HFFc6 (cell line): ENCODE data around the gene ACKR1. TPM values are rescaled to one million over a fixed set of nuclear protein-coding genes. Genes with fewer than 3 reads are reported as not detected.

Experiments used
- DNase-seq: peaks from one replicate; pipeline ENCODE4 v3.0.0-alpha.2; 2018
- H3K27ac Mint-ChIP-seq: 2 replicates; pipeline ENCODE4 v1.8.0; 2020; ENCODE audit warnings: mild to moderate bottlenecking, mixed read lengths
- H3K27me3 Mint-ChIP-seq: 2 replicates; pipeline ENCODE4 v1.8.0; 2021; ENCODE audit warnings: mild to moderate bottlenecking, moderate library complexity, mixed read lengths; ENCODE audit not compliant: insufficient read depth
- H3K36me3 Mint-ChIP-seq: 2 replicates; pipeline ENCODE4 v1.8.0; 2021; ENCODE audit warnings: low read depth, mixed read lengths
- H3K4me1 Mint-ChIP-seq: 2 replicates; pipeline ENCODE4 v1.8.0; 2020; ENCODE audit warnings: low read depth, mixed read lengths
- H3K4me3 Mint-ChIP-seq: 2 replicates; pipeline ENCODE4 v1.8.0; 2020; ENCODE audit warnings: mild to moderate bottlenecking, moderate library complexity, mixed read lengths
- H3K9me3 Mint-ChIP-seq: 2 replicates; pipeline ENCODE4 v1.8.0; 2020; ENCODE audit warnings: mild to moderate bottlenecking, mixed read lengths
- total RNA-seq, 6 experiments: library from RNA; stranded (reverse); fragmentation: NEBNext Ultra II Directional; extraction: Animal tissue kit (Norgen Biotek cat#: 25700); gene quantifications; 2 replicates in 1 of 6; 3 replicates in 5 of 6; pipeline ENCODE4 v1.2.3, GENCODE V29; 2021
- TF ChIP-seq, protein P1 (sequence below): fragments of 200-600 bp; sonication (generic); IDR thresholded peaks from 2 replicates; pipeline ENCODE4 v1.5.0; 2021; ENCODE audit warnings: antibody characterized with exemption, mild to moderate bottlenecking

The ACKR1 gene
- total RNA-seq, 6 experiments from 2014 or later = not detected

- Mint-ChIP-seq H3K9me3 (no peaks in the 10 kb centered on the region), H3K36me3 (no peaks in the 10 kb centered on the region), H3K27ac (peak overlapping the region; percentile 91), H3K27me3 (peaks cover 3% of the 10 kb centered on the region), H3K4me3 (peak overlapping the region; percentile 75), H3K4me1 (peaks cover 50% of the 10 kb centered on the region)
- DNase-seq = peak; percentile 29
- TF ChIP-seq, protein P1, sequence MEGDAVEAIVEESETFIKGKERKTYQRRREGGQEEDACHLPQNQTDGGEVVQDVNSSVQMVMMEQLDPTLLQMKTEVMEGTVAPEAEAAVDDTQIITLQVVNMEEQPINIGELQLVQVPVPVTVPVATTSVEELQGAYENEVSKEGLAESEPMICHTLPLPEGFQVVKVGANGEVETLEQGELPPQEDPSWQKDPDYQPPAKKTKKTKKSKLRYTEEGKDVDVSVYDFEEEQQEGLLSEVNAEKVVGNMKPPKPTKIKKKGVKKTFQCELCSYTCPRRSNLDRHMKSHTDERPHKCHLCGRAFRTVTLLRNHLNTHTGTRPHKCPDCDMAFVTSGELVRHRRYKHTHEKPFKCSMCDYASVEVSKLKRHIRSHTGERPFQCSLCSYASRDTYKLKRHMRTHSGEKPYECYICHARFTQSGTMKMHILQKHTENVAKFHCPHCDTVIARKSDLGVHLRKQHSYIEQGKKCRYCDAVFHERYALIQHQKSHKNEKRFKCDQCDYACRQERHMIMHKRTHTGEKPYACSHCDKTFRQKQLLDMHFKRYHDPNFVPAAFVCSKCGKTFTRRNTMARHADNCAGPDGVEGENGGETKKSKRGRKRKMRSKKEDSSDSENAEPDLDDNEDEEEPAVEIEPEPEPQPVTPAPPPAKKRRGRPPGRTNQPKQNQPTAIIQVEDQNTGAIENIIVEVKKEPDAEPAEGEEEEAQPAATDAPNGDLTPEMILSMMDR = no peak
These were observed 24.7 kb downstream of the ACKR1 start for GRCh38 chr1:159229260-159229885.

- H3K9me3 Mint-ChIP-seq = no peaks in the 10 kb centered on the region
- H3K27ac Mint-ChIP-seq = peak overlapping the region; percentile 91
- H3K4me1 Mint-ChIP-seq = peaks cover 50% of the 10 kb centered on the region
- TF ChIP-seq, protein P1 = no peak
- peak; percentile 72 for DNase-seq
- peaks cover 3% of the 10 kb centered on the region for H3K27me3 Mint-ChIP-seq
- H3K4me3 Mint-ChIP-seq = peak overlapping the region; percentile 75
- H3K36me3 Mint-ChIP-seq = no peaks in the 10 kb centered on the region
These were observed 25.2 kb downstream of the ACKR1 start for GRCh38 chr1:159229896-159230295.

- H3K27me3 Mint-ChIP-seq = no peaks in the 10 kb centered on the region; the same call in 1 of the 2 replicates
- peaks cover 4% of the 10 kb centered on the region; the same call in 1 of the 2 replicates for H3K9me3 Mint-ChIP-seq
- H3K27ac Mint-ChIP-seq = no peak overlapping the region
- TF ChIP-seq, protein P1 = no peak
- peaks cover 21% of the 10 kb centered on the region for H3K4me1 Mint-ChIP-seq
- peak overlapping the region; percentile 2; the same call in 1 of the 2 replicates for H3K4me3 Mint-ChIP-seq
- no peak for DNase-seq
- peaks cover 8% of the 10 kb centered on the region; the same call in 1 of the 2 replicates for H3K36me3 Mint-ChIP-seq
These were observed 35.0 kb downstream of the ACKR1 start for GRCh38 chr1:159239551-159240220.

DNA sequence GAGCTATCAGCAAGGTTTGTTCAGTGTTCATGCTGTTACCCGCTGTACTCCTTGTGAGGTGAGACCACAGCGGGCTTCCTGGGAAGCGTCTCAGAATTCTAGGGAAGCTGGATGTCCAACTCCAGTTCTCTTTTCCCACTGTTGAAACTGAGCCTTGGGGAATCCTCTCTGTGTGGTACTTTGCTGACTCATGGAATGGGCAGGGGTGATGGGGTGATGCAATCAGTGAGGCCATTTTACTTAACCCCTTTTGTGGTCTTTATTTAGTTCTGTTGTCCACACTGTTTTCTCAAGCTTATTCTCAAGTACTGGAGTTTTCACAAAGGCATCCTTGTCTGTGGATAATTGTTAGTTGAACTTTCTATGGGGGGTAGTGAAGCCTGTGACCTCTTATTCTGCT is 42.6 kb downstream of the ACKR1 start:
- TF ChIP-seq, protein P1 = no peak
- Mint-ChIP-seq H3K27ac (no peak overlapping the region), H3K4me3 (no peak overlapping the region), H3K36me3 (peaks cover 11% of the 10 kb centered on the region), H3K27me3 (0 out of 2 replicates have a peak, but pooled peaks cover 2% of the 10 kb centered on the region), H3K4me1 (peaks cover 11% of the 10 kb centered on the region; the same call in 1 of the 2 replicates), H3K9me3 (peaks cover 25% of the 10 kb centered on the region)
- DNase-seq = no peak

GRCh38 chr1:159248311-159248710 is 43.6 kb downstream of the ACKR1 start:
- Mint-ChIP-seq H3K27me3 (0 out of 2 replicates have a peak, but pooled peaks cover 2% of the 10 kb centered on the region), H3K4me3 (no peak overlapping the region), H3K9me3 (peaks cover 22% of the 10 kb centered on the region), H3K4me1 (peaks cover 11% of the 10 kb centered on the region; the same call in 1 of the 2 replicates), H3K36me3 (peaks cover 11% of the 10 kb centered on the region), H3K27ac (no peak overlapping the region)
- DNase-seq = no peak
- TF ChIP-seq, protein P1 = no peak
